ENCODE data around the gene CDKN1B. TPM values are rescaled to one million over a fixed set of nuclear protein-coding genes. Genes with fewer than 3 reads are reported as not detected.

Gene CDKN1B
- polyA plus RNA-seq, 1 experiment = 23.1 TPM

GRCh38 chr12:12689647-12690300 lies 27.4 kb upstream of the CDKN1B start:
- CTCF ChIA-PET = no interaction called here

DNA sequence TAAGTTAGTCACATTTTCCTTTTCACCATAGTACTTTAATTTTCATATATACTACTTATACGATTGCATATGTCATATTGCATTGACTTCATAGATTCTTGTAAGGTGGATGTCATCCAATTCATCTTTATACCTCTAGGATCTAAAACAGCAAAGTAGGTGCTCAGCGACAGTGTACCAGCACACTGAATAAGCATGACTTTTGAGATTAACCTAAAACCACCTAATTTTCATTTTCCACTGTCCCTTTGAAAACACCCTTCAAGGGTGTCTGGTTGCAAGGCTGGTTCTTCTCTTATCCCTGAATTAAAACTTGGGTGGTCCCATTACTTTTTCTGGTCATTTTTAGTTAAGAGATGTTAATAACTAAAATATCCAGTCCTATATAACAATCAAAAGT lies 25.6 kb upstream of the CDKN1B start:
- CTCF ChIA-PET = no interaction called here
- TF ChIP-seq, protein P1, sequence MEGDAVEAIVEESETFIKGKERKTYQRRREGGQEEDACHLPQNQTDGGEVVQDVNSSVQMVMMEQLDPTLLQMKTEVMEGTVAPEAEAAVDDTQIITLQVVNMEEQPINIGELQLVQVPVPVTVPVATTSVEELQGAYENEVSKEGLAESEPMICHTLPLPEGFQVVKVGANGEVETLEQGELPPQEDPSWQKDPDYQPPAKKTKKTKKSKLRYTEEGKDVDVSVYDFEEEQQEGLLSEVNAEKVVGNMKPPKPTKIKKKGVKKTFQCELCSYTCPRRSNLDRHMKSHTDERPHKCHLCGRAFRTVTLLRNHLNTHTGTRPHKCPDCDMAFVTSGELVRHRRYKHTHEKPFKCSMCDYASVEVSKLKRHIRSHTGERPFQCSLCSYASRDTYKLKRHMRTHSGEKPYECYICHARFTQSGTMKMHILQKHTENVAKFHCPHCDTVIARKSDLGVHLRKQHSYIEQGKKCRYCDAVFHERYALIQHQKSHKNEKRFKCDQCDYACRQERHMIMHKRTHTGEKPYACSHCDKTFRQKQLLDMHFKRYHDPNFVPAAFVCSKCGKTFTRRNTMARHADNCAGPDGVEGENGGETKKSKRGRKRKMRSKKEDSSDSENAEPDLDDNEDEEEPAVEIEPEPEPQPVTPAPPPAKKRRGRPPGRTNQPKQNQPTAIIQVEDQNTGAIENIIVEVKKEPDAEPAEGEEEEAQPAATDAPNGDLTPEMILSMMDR (IDR thresholded peaks at IDR 0.05; ENCODE audit: low read depth, low read length) = no peak

More at GRCh38 chr12:12689647-12690300, 27.4 kb upstream of the CDKN1B start:
- TF ChIP-seq, protein P1 (IDR thresholded peaks at IDR 0.05; ENCODE audit: low read depth, low read length) = no peak
- no peak overlapping the region for H3K27ac ChIP-seq (ENCODE audit: low read depth, low read length)
- POLR2A ChIA-PET = no interaction called here
- no peak for DNase-seq (ENCODE audit: low read depth, low spot score)
- H3K4me3 ChIP-seq (ENCODE audit: low read depth, low read length) = no peak overlapping the region
- H3K27me3 ChIP-seq (ENCODE audit: control insufficient read depth, insufficient read depth, low read length) = peaks cover 8% of the 10 kb centered on the region
- no peaks in the 10 kb centered on the region for H3K9me3 ChIP-seq (ENCODE audit: control insufficient read depth, insufficient read depth, low read length)

DNA sequence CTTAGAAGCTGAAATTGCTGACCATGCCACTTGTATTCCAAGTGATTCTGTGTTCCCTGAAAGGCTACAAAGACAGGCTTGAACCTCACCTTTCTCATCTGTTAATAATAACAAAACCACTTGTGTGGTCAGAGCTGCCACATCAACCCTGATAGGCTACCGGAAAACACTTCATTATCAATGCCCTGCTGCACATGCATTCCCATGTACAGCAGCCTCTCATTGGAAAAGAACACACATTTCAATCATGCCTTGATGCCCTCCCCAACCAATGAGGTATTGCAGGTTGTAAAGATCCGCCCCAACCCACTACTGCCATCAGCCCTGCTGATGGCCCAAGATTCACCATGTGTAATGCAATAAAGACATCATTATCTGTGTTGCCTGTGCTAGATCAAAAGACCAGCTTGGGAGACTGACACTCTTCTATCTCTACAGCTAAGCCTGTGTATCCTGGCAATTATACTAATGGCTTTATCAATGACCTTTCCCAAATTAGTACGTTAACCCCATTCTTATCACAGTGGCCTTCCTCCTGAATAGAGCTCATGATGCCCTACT lies 24.0 kb upstream of the CDKN1B start:
- POLR2A ChIA-PET = no interaction called here
- no peak overlapping the region for H3K27ac ChIP-seq (ENCODE audit: low read depth, low read length)
- H3K4me3 ChIP-seq (ENCODE audit: low read depth, low read length) = no peak overlapping the region
- no peaks in the 10 kb centered on the region for H3K9me3 ChIP-seq (ENCODE audit: control insufficient read depth, insufficient read depth, low read length)
- TF ChIP-seq, protein P1 (IDR thresholded peaks at IDR 0.05; ENCODE audit: low read depth, low read length) = no peak
- H3K27me3 ChIP-seq (ENCODE audit: control insufficient read depth, insufficient read depth, low read length) = peaks cover 8% of the 10 kb centered on the region
- CTCF ChIA-PET = interaction anchor here (0.6 to 1.8 kb wide), 2 partner anchors 316 to 643 kb away, joined by 3 to 4 read pairs; no protein-coding TSS in a partner anchor
- no peak for DNase-seq (ENCODE audit: low read depth, low spot score)

More for the DNA sequence above, 25.6 kb upstream of the CDKN1B start:
- Histone ChIP-seq H3K9me3 (ENCODE audit: control insufficient read depth, insufficient read depth, low read length) (no peaks in the 10 kb centered on the region), H3K27me3 (ENCODE audit: control insufficient read depth, insufficient read depth, low read length) (peaks cover 8% of the 10 kb centered on the region), H3K27ac (ENCODE audit: low read depth, low read length) (no peak overlapping the region), H3K4me3 (ENCODE audit: low read depth, low read length) (no peak overlapping the region)
- DNase-seq (ENCODE audit: low read depth, low spot score) = no peak
- POLR2A ChIA-PET = no interaction called here

- CTCF ChIA-PET = interaction anchor here (0.6 to 1.2 kb wide), 5 partner anchors 95 to 988 kb away, joined by 3 to 7 read pairs (median 4); no protein-coding TSS in a partner anchor
- Histone ChIP-seq H3K27ac (ENCODE audit: low read depth, low read length) (peak overlapping the region; percentile 93), H3K27me3 (ENCODE audit: control insufficient read depth, insufficient read depth, low read length) (peaks cover 8% of the 10 kb centered on the region), H3K4me3 (ENCODE audit: low read depth, low read length) (peak overlapping the region; percentile 67), H3K9me3 (ENCODE audit: control insufficient read depth, insufficient read depth, low read length) (no peaks in the 10 kb centered on the region)
- DNase-seq (ENCODE audit: low read depth, low spot score) = peak; percentile 61
- POLR2A ChIA-PET = interaction anchor here (0.7 kb wide), 1 partner anchor 18 kb away, joined by 11 read pairs; no protein-coding TSS in a partner anchor
- TF ChIP-seq, protein P1 (IDR thresholded peaks at IDR 0.05; ENCODE audit: low read depth, low read length) = 0 out of 2 replicates have a peak, but pooled peaks have one; percentile 8
Measured at GRCh38 chr12:12696562-12697383, 20.4 kb upstream of the CDKN1B start.

All from AG04450 (cell line).